ENCODE data around the gene PAQR5. TPM values are rescaled to one million over a fixed set of nuclear protein-coding genes. Genes with fewer than 3 reads are reported as not detected.

Gene PAQR5
- total and polyA plus RNA-seq, 2 donors (not counting 3 experiments of a cell fraction or from before 2014, with no cell fraction given): 0.08 to 0.09 TPM

- DNase-seq (ENCODE audit: low read depth, low spot score) (no peak), FAIRE-seq (peak; percentile 28)
- POLR2A ChIA-PET: no interaction called here
- no peaks in the 10 kb centered on the region for H3K4me1 ChIP-seq (ENCODE audit: control insufficient read depth, extremely low read depth, insufficient read depth, low read length)
- H4K20me1 ChIP-seq (replicated peaks; ENCODE audit: control insufficient read depth, extremely low read depth, insufficient read depth, low read length): no peaks in the 10 kb centered on the region
- H3K9ac ChIP-seq (replicated peaks; ENCODE audit: extremely low read depth, insufficient read depth, low read length): no peak overlapping the region
- no peaks in the 10 kb centered on the region for H3K79me2 ChIP-seq (ENCODE audit: control insufficient read depth, insufficient read depth, low read length)
- H3K27me3 ChIP-seq (ENCODE audit: control insufficient read depth in 2 of 2, insufficient read depth in 2 of 2, low read length in 2 of 2): no peaks in the 10 kb centered on the region
- no peak overlapping the region for H2AFZ ChIP-seq (ENCODE audit: low read depth, low read length)
- intact Hi-C loops (cut with micrococcal nuclease): no loop called here
- no peak overlapping the region for H3K4me2 ChIP-seq (ENCODE audit: insufficient read depth, low read length)
- no TSS peak for BruUV-seq (replicated peaks)
- dilution Hi-C loops (cut with MboI; ENCODE audit: extremely low pct_ligation_motif_present, low sequenced_read_pairs): no loop called here
- TF ChIP-seq JUN (IDR thresholded peaks at IDR 0.05; ENCODE audit: borderline replicate concordance, insufficient read depth, insufficient read length, low read depth) (no peak), CTCF (IDR thresholded peaks at IDR 0.05; ENCODE audit: extremely low read depth in 1 of 2, insufficient read depth in 1 of 2, low read depth in 1 of 2, low read length in 2 of 2) (no peak), MAX (IDR thresholded peaks at IDR 0.05; ENCODE audit: insufficient read depth, insufficient read length) (no peak), GATA2 (IDR thresholded peaks at IDR 0.05; ENCODE audit: insufficient read depth, insufficient read length, low read depth, low read length) (no peak), POLR2AphosphoS5 (IDR thresholded peaks at IDR 0.05; ENCODE audit: insufficient read depth, low read depth, low read length) (no peak), MYC (IDR thresholded peaks at IDR 0.05; ENCODE audit: low read depth, low read length) (no peak), FOS (IDR thresholded peaks at IDR 0.05; ENCODE audit: borderline replicate concordance, insufficient read depth, low read length) (no peak), EZH2 (IDR thresholded peaks at IDR 0.05; ENCODE audit: borderline replicate concordance, low read depth, low read length, severe bottlenecking) (no peak), POLR2A (IDR thresholded peaks at IDR 0.05; ENCODE audit: low read depth, low read length) (no peak)
- H3K9me1 ChIP-seq (replicated peaks; ENCODE audit: control insufficient read depth, extremely low read depth, insufficient read depth, low read length): no peaks in the 10 kb centered on the region
- H3K9me3 ChIP-seq (replicated peaks; ENCODE audit: control insufficient read depth, insufficient read depth, low read length): no peaks in the 10 kb centered on the region
- no peak overlapping the region for H3K4me3 ChIP-seq (replicated peaks in 1 of 3; ENCODE audit: insufficient read depth in 1 of 3, low read depth in 1 of 3, low read length in 3 of 3)
- H3K36me3 ChIP-seq (ENCODE audit: control insufficient read depth in 2 of 2, extremely low read depth in 1 of 2, insufficient read depth in 2 of 2, low read length in 2 of 2): peaks cover 4 to 8% of the 10 kb centered on the region in 2 experiments
- CTCF ChIA-PET: interaction anchor here (1.8 kb wide), 1 partner anchor 122 kb away, joined by 8 read pairs; no protein-coding TSS in a partner anchor
- H3K27ac ChIP-seq (ENCODE audit: insufficient read depth, low read depth, low read length): no peak overlapping the region
Measured at GRCh38 chr15:69272139-69272538, 26.6 kb upstream of the PAQR5 start.

Data from endothelial cell of umbilical vein (primary cell).